Right atrium auricular region (tissue), 2 donors: ENCODE measurements around the gene SURF4. TPM values are rescaled to one million over a fixed set of nuclear protein-coding genes. Genes with fewer than 3 reads are reported as not detected.

Experiments
- DNase-seq: peaks from one replicate; pipeline ENCODE4 v3.0.0-alpha.2; 2019; ENCODE audit warnings: low spot score
- H3K27ac ChIP-seq, 2 donors: fragments of 200-600 bp; sonication (generic); 1 replicate in 1 of 2; 2 replicates in 1 of 2; pipeline ENCODE4 v1.5.1; 2016 to 2019
- H3K27me3 ChIP-seq, 2 donors: fragments of 200-600 bp; sonication (generic); one replicate each; pipeline versions ENCODE4 v1.5.1 to v1.6.0; 2017 to 2019
- H3K36me3 ChIP-seq: fragments of 200-600 bp; sonication (generic); one replicate; pipeline ENCODE4 v1.5.1; 2016
- H3K4me1 ChIP-seq, 2 donors: fragments of 200-600 bp; sonication (generic); one replicate each; pipeline versions ENCODE4 v1.5.1 to v1.6.0; 2017 to 2019
- H3K4me3 ChIP-seq, 2 donors: fragments of 200-600 bp; sonication (generic); 1 replicate in 1 of 2; 2 replicates in 1 of 2; pipeline ENCODE4 v1.5.1; 2017 to 2019; ENCODE audit warnings: mild to moderate bottlenecking in 1 of 2, moderate library complexity in 1 of 2
- H3K9me3 ChIP-seq, 2 donors: fragments of 200-600 bp; sonication (generic); one replicate each; pipeline ENCODE4 v1.5.1; 2019
- total RNA-seq, 2 donors: library from RNA; depleted of rRNA; stranded (reverse); fragments of >200 nt; gene quantifications; one replicate each; pipeline ENCODE4 v1.1.0, GENCODE V29; 2016
- TF ChIP-seq, protein P1 (sequence below), 2 donors: fragments of 200-600 bp; sonication (generic); IDR thresholded peaks; one replicate each; pipeline ENCODE4 v1.5.1; 2019; ENCODE audit warnings: antibody characterized with exemption in 2 of 2

Gene SURF4
- total RNA-seq, 2 donors from 2014 or later = 96.0 to 124 TPM

DNA sequence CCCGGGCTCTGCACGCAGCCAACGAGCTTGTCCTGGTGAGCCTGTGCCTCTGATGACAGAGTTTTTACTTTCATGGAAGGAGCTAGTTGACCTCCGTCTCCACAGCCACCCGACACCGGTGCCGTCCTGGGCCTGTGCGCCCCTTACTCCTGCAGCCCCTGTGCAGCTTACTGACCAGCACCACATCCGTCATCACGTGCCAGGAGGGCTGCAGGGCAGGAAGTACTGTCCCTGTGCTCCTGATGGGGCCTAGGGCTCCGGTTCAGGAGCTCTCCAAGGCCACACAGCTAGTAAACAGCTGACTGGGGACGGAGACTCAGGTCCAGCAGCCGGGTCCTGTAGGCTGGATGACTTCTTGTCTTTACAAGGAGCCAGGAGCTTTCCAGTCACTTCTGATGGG lies 10.5 kb upstream of the SURF4 start:
- TF ChIP-seq, protein P1, sequence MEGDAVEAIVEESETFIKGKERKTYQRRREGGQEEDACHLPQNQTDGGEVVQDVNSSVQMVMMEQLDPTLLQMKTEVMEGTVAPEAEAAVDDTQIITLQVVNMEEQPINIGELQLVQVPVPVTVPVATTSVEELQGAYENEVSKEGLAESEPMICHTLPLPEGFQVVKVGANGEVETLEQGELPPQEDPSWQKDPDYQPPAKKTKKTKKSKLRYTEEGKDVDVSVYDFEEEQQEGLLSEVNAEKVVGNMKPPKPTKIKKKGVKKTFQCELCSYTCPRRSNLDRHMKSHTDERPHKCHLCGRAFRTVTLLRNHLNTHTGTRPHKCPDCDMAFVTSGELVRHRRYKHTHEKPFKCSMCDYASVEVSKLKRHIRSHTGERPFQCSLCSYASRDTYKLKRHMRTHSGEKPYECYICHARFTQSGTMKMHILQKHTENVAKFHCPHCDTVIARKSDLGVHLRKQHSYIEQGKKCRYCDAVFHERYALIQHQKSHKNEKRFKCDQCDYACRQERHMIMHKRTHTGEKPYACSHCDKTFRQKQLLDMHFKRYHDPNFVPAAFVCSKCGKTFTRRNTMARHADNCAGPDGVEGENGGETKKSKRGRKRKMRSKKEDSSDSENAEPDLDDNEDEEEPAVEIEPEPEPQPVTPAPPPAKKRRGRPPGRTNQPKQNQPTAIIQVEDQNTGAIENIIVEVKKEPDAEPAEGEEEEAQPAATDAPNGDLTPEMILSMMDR (IDR thresholded peaks at IDR 0.05) = no peak
- H3K27ac ChIP-seq = no peak overlapping the region
- no peak overlapping the region for H3K4me3 ChIP-seq
- no peaks in the 10 kb centered on the region for H3K36me3 ChIP-seq
- no peaks in the 10 kb centered on the region for H3K27me3 ChIP-seq
- no peaks in the 10 kb centered on the region for H3K4me1 ChIP-seq
- DNase-seq = no peak
- H3K9me3 ChIP-seq = no peaks in the 10 kb centered on the region

DNA sequence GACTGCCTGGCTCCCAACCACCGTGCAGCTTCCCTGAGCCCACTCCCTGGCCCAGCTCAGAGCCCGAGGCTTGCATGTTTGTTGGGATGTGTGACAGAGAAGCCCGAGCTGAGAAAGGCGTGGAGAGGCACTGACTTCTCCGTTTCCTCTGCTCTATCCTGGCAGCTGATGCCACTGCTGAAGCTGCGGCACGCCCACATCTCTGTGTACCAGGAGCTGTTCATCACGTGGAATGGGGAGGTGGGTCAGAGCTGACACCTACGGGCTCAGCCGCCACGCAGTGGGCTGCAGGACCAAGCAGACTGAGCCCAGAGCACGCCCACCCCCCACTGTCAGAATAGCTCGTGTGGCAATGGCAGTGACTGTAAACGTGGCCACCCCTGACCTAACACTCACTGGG lies 9.6 kb upstream of the SURF4 start:
- TF ChIP-seq, protein P1 (IDR thresholded peaks at IDR 0.05) = no peak
- no peak for DNase-seq
- no peak overlapping the region for H3K27ac ChIP-seq
- no peaks in the 10 kb centered on the region for H3K36me3 ChIP-seq
- H3K9me3 ChIP-seq = no peaks in the 10 kb centered on the region
- H3K4me3 ChIP-seq = no peak overlapping the region
- no peaks in the 10 kb centered on the region for H3K27me3 ChIP-seq
- H3K4me1 ChIP-seq = no peaks in the 10 kb centered on the region

DNA sequence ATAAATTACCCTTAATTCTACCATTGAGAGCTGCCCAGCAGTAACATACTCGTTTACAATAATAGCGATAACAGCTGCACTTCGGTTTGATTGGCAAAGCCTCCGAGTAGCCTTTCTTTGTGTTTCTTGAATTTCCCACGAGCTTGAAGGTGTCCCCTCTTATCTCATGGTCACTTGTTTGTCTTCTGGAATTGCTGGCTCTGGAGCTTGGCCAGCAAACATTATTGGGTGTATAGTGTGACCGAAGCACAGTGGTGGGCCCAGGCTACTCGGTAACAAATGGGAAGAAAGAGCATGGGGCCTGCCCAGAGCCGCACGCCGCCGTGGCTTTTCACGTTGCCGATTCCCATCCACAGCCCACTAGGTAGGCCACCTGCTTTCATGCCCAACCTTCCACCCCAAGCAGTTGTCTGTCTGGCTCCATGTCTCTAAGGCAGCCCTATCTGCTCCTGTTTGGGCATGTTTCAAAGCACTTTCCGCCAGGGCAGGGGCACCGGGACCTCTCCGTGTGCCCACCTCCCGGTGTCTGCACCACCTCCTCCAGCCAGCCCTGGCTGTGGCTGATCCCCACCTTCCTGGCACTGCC lies 9.0 kb upstream of the SURF4 start:
- no peak overlapping the region for H3K4me3 ChIP-seq
- H3K9me3 ChIP-seq = no peaks in the 10 kb centered on the region
- H3K27ac ChIP-seq = no peak overlapping the region
- TF ChIP-seq, protein P1 (IDR thresholded peaks at IDR 0.05) = no peak
- H3K27me3 ChIP-seq = no peaks in the 10 kb centered on the region
- DNase-seq = no peak
- no peaks in the 10 kb centered on the region for H3K36me3 ChIP-seq
- no peaks in the 10 kb centered on the region for H3K4me1 ChIP-seq

DNA sequence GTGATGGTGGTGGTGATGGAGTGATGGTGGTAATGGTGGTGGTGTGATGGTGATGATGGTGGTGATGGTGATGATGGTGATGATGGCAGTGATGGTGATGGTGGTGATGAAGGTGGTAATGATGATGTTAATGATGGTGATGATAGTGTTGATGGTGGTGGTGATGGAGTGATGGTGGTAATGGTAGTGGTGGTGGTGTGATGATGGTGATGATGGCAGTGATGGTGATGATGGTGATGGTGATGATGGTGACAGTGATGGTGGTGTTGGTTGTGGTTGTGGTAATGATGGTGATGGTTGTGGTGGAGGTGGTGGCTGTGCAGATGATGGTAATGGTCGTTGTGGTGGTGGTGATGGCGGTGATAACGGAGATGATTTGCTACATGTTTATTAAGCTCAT lies 7.6 kb upstream of the SURF4 start:
- Histone ChIP-seq H3K4me3 (no peak overlapping the region), H3K36me3 (no peaks in the 10 kb centered on the region), H3K27me3 (no peaks in the 10 kb centered on the region), H3K4me1 (no peaks in the 10 kb centered on the region), H3K27ac (no peak overlapping the region), H3K9me3 (no peaks in the 10 kb centered on the region)
- DNase-seq = no peak
- TF ChIP-seq, protein P1 (IDR thresholded peaks at IDR 0.05) = no peak

DNA sequence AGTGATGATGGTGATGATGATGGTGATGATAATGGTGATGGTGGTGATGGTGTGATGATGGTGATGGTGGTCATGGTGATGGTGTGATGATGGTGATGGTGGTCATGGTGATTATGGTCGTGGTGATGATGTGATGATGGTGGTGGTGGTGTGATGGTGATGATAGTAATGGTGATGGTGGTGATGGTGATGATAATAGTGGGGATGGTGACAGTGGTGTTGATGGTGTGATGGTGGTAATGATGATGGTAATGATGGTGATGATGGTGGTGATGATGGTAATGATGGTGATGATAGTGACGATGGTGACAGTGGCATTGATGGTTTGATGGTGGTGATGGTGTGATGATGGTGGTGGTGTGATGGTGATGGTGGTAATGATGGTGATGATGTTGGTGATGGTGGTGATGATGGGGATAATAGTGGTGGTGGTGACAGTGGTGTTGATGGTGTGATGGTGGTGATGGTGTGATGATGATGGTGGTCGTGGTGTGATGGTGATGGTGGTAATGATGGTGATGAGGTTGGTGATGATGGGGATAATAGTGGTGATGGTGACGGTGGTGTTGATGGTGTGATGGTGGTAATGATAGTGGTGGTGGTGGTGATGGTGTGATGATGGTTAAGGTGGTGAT lies 6.8 kb upstream of the SURF4 start:
- H3K27me3 ChIP-seq = no peaks in the 10 kb centered on the region
- no peak overlapping the region for H3K27ac ChIP-seq
- no peak overlapping the region for H3K4me3 ChIP-seq
- no peak for DNase-seq
- TF ChIP-seq, protein P1 (IDR thresholded peaks at IDR 0.05) = no peak
- no peaks in the 10 kb centered on the region for H3K9me3 ChIP-seq
- no peaks in the 10 kb centered on the region for H3K36me3 ChIP-seq
- no peaks in the 10 kb centered on the region for H3K4me1 ChIP-seq

DNA sequence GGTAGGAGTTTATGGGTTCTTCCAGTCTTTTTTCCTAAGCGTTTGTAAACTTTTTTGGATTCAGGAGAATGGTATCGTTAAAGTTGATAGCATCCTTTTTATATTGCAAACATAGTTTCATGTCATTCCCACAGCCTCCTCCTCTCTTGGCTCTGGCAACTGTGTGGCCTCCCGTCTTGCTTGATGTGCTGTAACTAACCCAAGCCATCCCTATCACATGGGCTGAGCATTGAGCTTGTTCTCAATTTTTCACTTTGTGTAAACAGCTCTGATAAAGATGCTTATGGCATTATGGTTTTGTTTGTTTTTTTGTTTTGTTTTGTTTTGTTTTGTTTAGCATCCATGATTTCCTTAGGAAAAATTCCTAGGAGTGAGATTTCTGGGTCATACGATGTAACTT lies 4.9 kb upstream of the SURF4 start:
- peaks cover 0 to 8% of the 10 kb centered on the region in 2 donors for H3K4me1 ChIP-seq
- H3K27me3 ChIP-seq = no peaks in the 10 kb centered on the region
- no peak overlapping the region for H3K4me3 ChIP-seq
- no peaks in the 10 kb centered on the region for H3K9me3 ChIP-seq
- H3K36me3 ChIP-seq = no peaks in the 10 kb centered on the region
- DNase-seq = no peak
- H3K27ac ChIP-seq = no peak overlapping the region
- TF ChIP-seq, protein P1 (IDR thresholded peaks at IDR 0.05) = no peak
